ENCODE results near the gene UGT1A7.
"Not testable (repeated sequence)": the region's sequence is repeated elsewhere in the genome, so short reads cannot be mapped to it uniquely, and the experiment has no call there.

UGT1A7 gene

GRCh38 chr2:233746475-233747282 is 65.0 kb downstream of the UGT1A7 start:
- DNase-seq (ENCODE audit: low read depth): no peak
- in situ Hi-C loops (cut with HindIII; ENCODE audit: low sequenced_read_pairs): no loop called here
- H3K4me3 ChIP-seq (ENCODE audit: low read depth, low read length): no peak overlapping the region
- TF ChIP-seq CTCF (IDR thresholded peaks at IDR 0.05; ENCODE audit: low read depth, low read length, missing control alignments): no peak

DNA sequence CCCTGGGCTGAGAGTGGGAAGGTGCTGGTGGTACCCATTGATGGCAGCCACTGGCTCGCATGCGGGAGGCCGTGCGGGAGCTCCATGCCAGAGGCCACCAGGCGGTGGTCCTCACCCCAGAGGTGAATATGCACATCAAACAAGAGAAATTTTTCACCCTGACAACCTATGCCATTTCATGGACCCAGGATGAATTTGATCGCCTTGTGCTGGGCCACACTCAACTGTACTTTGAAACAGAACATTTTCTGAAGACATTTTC is 65.5 kb downstream of the UGT1A7 start:
- no peak for DNase-seq (ENCODE audit: low read depth)
- TF ChIP-seq CTCF (IDR thresholded peaks at IDR 0.05; ENCODE audit: low read depth, low read length, missing control alignments): no peak
- in situ Hi-C loops (cut with HindIII; ENCODE audit: low sequenced_read_pairs): no loop called here
- no peak overlapping the region for H3K4me3 ChIP-seq (ENCODE audit: low read depth, low read length)

DNA sequence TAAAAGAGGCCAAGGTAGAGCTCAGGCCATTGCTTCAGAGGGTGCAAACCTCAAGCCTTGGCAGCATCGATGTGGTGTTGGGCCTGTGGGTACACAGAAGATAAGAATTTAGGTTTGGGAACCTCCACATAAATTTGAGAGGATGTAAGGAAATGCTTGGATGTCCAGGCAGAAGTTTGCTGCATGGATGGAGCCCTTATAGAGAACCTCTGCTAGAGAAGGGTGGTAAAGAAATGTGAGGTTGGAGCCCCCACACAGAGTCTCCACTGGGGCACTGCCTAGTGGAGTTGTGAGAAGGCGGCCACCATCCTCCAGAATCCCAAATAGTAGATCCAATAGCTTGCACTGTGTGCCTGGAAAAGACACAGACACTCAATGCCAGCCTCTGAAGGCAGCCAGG is 69.0 kb downstream of the UGT1A7 start:
- DNase-seq (ENCODE audit: low read depth); H3K4me3 ChIP-seq (ENCODE audit: low read depth, low read length); in situ Hi-C loops (cut with HindIII; ENCODE audit: low sequenced_read_pairs): not testable (repeated sequence)

GRCh38 chr2:233751212-233752009 is 69.7 kb downstream of the UGT1A7 start:
- H3K4me3 ChIP-seq (ENCODE audit: low read depth, low read length); in situ Hi-C loops (cut with HindIII; ENCODE audit: low sequenced_read_pairs); DNase-seq (ENCODE audit: low read depth): not testable (repeated sequence)

GRCh38 chr2:233754872-233755611 is 73.3 kb downstream of the UGT1A7 start:
- no peak overlapping the region for H3K4me3 ChIP-seq (ENCODE audit: low read depth, low read length)
- no peak for DNase-seq (ENCODE audit: low read depth)
- no peak for TF ChIP-seq CTCF (IDR thresholded peaks at IDR 0.05; ENCODE audit: low read depth, low read length, missing control alignments)
- in situ Hi-C loops (cut with HindIII; ENCODE audit: low sequenced_read_pairs): no loop called here

- in situ Hi-C loops (cut with HindIII; ENCODE audit: low sequenced_read_pairs): no loop called here
- DNase-seq (ENCODE audit: low read depth): no peak
- TF ChIP-seq CTCF (IDR thresholded peaks at IDR 0.05; ENCODE audit: low read depth, low read length, missing control alignments): no peak
- no peak overlapping the region for H3K4me3 ChIP-seq (ENCODE audit: low read depth, low read length)
These were observed 74.9 kb downstream of the UGT1A7 start for GRCh38 chr2:233756429-233757081.

DNA sequence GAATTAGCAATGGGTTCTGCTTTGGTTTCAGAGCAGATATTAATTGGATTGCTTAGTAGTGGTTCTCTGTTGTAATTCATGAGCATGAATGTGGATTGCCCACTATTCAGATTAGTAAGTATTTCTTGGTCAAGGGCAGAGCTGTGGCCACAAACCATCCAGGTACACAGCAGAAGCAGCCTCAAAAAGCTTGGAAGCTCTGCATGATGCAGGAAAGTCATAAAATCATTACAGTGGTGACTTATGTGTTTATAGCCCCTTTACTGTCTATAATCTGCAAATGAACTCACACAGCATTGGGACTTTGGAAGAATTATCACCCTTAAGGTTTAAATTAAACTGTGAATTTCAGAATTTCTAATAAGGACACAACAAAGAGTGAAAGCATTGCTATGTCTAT is 76.4 kb downstream of the UGT1A7 start:
- in situ Hi-C loops (cut with HindIII; ENCODE audit: low sequenced_read_pairs): no loop called here
- no peak overlapping the region for H3K4me3 ChIP-seq (ENCODE audit: low read depth, low read length)
- TF ChIP-seq CTCF (IDR thresholded peaks at IDR 0.05; ENCODE audit: low read depth, low read length, missing control alignments): no peak
- no peak for DNase-seq (ENCODE audit: low read depth)

All from astrocyte of the cerebellum (primary cell).